ENCODE results near the gene STRADA.

DNA sequence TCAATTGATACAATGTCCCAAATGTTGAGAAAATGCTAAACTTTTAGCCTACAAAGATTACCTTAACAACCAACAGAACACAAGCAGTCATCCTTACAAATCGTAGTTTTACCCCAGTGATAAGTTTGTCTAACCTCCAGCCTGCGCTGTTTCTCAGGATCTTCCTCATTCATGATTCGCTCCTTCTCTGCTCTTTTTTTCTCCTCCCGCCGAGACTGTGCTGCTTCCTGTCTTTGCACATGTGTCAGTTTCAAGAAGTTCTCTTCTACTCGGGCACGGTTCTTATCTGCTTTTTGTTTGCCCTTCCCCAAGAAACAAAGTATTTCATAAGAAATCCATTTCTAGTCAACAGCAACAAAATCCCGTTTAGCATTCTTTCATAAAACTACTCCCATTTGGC is 10.2 kb upstream of the STRADA start:
- TF ChIP-seq ASH2L (IDR thresholded peaks at IDR 0.05; ENCODE audit: borderline replicate concordance, low read depth) (no peak), TCF12 (IDR thresholded peaks at IDR 0.05; ENCODE audit: low read depth, low read length) (no peak), SMC3 (IDR thresholded peaks at IDR 0.05; ENCODE audit: borderline replicate concordance, low read length) (no peak), FOXK2 (IDR thresholded peaks at IDR 0.05) (no peak), CBFB (IDR thresholded peaks at IDR 0.05; ENCODE audit: low read depth) (no peak), CEBPB (IDR thresholded peaks at IDR 0.05; ENCODE audit: borderline replicate concordance in 1 of 2, low read depth in 2 of 2, low read length in 2 of 2) (no peak), CREB1 (IDR thresholded peaks at IDR 0.05; ENCODE audit: low read depth) (no peak), POLR2A (IDR thresholded peaks at IDR 0.05; ENCODE audit: low read depth, low read length) (no peak), EZH2 (IDR thresholded peaks at IDR 0.05; ENCODE audit: borderline replicate concordance, control insufficient read depth, low read depth, low read length) (no peak), GATAD2B (conservative IDR thresholded peaks at IDR 0.05; ENCODE audit: low read depth) (no peak)
- TF ChIP-seq, protein P1, sequence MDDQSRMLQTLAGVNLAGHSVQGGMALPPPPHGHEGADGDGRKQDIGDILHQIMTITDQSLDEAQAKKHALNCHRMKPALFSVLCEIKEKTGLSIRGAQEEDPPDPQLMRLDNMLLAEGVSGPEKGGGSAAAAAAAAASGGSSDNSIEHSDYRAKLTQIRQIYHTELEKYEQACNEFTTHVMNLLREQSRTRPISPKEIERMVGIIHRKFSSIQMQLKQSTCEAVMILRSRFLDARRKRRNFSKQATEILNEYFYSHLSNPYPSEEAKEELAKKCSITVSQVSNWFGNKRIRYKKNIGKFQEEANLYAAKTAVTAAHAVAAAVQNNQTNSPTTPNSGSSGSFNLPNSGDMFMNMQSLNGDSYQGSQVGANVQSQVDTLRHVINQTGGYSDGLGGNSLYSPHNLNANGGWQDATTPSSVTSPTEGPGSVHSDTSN (IDR thresholded peaks at IDR 0.05; ENCODE audit: insufficient replicate concordance, low read depth, low read length): no peak
- TF ChIP-seq, protein P2, sequence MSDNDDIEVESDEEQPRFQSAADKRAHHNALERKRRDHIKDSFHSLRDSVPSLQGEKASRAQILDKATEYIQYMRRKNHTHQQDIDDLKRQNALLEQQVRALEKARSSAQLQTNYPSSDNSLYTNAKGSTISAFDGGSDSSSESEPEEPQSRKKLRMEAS (IDR thresholded peaks at IDR 0.05; ENCODE audit: low read depth, low read length): no peak
